Astrocyte (in vitro differentiated cells and primary cell): ENCODE results near the gene WARS2.

Experiments
- EZH2 ChIP-seq: IDR thresholded peaks from 2 replicates; pipeline ENCODE4 v1.6.1; 2012; ENCODE audit warnings: mild to moderate bottlenecking, low read length, inconsistent platforms; ENCODE audit not compliant: insufficient read depth
- TF ChIP-seq, protein P1 (sequence below): IDR thresholded peaks from 2 replicates; pipeline ENCODE4 v1.5.1; 2011; ENCODE audit warnings: low read depth, mild to moderate bottlenecking, inconsistent platforms, low read length, moderate library complexity; ENCODE audit not compliant: insufficient read depth

DNA sequence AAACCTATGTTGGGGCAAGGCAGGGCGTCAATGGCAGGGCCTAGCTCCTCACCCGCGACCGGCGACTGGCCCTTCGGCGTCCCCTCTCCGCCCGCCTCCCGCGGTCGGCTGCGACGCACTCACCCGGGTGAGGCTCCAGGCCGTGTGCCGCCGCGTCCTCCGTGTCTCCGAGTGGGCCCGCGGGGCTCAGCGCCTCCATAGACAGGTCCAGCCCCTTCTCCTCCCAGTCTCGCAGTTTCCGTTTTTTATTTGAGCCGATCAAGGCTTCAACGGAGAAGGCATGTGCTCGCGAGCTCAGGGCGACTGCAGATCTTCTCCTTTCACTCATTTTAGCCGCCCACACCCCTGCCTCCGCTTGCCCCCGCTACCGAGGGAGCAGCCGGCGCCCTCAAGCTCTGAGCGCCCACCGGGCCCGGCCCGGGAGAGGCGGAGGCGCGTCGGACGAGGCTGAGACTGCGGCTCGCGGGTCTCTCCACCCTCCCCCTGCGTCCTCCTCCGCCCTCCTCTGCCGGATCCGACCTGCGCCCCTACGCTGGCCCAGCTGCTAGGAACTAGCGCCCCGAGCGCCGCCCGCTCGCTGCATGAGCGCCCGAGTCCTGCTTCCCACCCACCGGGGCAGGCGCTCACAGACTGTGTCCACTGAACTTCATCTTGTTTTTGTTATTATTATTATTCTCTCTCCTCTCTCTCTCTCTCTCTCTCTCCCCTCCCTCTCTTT lies 152.8 kb downstream of the WARS2 start:
- TF ChIP-seq, protein P1, sequence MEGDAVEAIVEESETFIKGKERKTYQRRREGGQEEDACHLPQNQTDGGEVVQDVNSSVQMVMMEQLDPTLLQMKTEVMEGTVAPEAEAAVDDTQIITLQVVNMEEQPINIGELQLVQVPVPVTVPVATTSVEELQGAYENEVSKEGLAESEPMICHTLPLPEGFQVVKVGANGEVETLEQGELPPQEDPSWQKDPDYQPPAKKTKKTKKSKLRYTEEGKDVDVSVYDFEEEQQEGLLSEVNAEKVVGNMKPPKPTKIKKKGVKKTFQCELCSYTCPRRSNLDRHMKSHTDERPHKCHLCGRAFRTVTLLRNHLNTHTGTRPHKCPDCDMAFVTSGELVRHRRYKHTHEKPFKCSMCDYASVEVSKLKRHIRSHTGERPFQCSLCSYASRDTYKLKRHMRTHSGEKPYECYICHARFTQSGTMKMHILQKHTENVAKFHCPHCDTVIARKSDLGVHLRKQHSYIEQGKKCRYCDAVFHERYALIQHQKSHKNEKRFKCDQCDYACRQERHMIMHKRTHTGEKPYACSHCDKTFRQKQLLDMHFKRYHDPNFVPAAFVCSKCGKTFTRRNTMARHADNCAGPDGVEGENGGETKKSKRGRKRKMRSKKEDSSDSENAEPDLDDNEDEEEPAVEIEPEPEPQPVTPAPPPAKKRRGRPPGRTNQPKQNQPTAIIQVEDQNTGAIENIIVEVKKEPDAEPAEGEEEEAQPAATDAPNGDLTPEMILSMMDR: no peak
- TF ChIP-seq EZH2: peak; percentile 78
